ENCODE measurements around the gene TSHZ1.

GRCh38 chr18:75244351-75245313, 34.0 kb downstream of the TSHZ1 start:
- TF ChIP-seq, protein P1, sequence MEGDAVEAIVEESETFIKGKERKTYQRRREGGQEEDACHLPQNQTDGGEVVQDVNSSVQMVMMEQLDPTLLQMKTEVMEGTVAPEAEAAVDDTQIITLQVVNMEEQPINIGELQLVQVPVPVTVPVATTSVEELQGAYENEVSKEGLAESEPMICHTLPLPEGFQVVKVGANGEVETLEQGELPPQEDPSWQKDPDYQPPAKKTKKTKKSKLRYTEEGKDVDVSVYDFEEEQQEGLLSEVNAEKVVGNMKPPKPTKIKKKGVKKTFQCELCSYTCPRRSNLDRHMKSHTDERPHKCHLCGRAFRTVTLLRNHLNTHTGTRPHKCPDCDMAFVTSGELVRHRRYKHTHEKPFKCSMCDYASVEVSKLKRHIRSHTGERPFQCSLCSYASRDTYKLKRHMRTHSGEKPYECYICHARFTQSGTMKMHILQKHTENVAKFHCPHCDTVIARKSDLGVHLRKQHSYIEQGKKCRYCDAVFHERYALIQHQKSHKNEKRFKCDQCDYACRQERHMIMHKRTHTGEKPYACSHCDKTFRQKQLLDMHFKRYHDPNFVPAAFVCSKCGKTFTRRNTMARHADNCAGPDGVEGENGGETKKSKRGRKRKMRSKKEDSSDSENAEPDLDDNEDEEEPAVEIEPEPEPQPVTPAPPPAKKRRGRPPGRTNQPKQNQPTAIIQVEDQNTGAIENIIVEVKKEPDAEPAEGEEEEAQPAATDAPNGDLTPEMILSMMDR (conservative IDR thresholded peaks at IDR 0.05; ENCODE audit: low read depth in 2 of 2) = peak; percentile 54 to 73
- TF ChIP-seq POLR2AphosphoS5 (IDR thresholded peaks at IDR 0.05; ENCODE audit: low read depth) (no peak), EZH2 (IDR thresholded peaks at IDR 0.05; ENCODE audit: low read depth, unreplicated experiment) (no peak)

All from GM23338 (cell line).